Measurements from ENCODE around the gene SDC1.
"Not testable (repeated sequence)": the region's sequence is repeated elsewhere in the genome, so short reads cannot be mapped to it uniquely, and the experiment has no call there.

DNA sequence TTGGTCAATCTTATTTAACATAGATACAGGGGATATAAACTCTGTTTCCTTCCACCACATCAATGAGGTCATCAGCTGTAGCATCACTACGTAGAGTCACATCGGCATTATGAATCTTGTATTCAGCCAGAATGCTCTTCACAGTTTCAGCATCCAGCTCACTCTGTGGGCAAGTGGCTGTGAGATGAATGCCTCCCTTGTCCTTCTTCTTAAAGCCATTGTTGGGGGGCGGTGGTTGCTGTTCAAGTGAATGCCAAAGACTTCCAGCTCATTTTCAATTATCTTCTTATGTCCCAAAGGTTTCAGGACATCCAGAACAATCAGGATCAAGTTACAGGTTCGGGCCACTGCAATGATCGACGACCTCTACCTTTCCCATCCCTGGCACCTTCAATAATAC lies 15.4 kb upstream of the SDC1 start:
- TF ChIP-seq, protein P1, sequence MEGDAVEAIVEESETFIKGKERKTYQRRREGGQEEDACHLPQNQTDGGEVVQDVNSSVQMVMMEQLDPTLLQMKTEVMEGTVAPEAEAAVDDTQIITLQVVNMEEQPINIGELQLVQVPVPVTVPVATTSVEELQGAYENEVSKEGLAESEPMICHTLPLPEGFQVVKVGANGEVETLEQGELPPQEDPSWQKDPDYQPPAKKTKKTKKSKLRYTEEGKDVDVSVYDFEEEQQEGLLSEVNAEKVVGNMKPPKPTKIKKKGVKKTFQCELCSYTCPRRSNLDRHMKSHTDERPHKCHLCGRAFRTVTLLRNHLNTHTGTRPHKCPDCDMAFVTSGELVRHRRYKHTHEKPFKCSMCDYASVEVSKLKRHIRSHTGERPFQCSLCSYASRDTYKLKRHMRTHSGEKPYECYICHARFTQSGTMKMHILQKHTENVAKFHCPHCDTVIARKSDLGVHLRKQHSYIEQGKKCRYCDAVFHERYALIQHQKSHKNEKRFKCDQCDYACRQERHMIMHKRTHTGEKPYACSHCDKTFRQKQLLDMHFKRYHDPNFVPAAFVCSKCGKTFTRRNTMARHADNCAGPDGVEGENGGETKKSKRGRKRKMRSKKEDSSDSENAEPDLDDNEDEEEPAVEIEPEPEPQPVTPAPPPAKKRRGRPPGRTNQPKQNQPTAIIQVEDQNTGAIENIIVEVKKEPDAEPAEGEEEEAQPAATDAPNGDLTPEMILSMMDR (IDR thresholded peaks at IDR 0.05): not testable (repeated sequence)
- not testable (repeated sequence) for TF ChIP-seq POLR2A (IDR thresholded peaks at IDR 0.05)

Data from right lobe of liver (tissue), 4 donors.